ENCODE results near the gene TUBGCP6.

Gene TUBGCP6

GRCh38 chr22:50260801-50261614, 16.2 kb upstream of the TUBGCP6 start:
- no CpG with 5 or more reads among the region's 92 CpGs for WGBS (ENCODE audit: extremely low coverage, insufficient coverage, insufficient read length)
- Histone ChIP-seq H3K18ac (ENCODE audit: low read length) (no peak overlapping the region), H2BK120ac (ENCODE audit: insufficient read depth, low read length, poor library complexity) (no peak overlapping the region), H3K27ac (ENCODE audit: low read depth, low read length) (no peak overlapping the region), H3K27me3 (ENCODE audit: insufficient read depth, low read length) (peaks cover 9% of the 10 kb centered on the region), H3K9ac (ENCODE audit: low read length) (no peak overlapping the region), H3K4ac (ENCODE audit: low read depth, low read length) (no peak overlapping the region), H3K4me1 (ENCODE audit: control insufficient read depth in 1 of 2, insufficient read depth in 2 of 2, low read length in 2 of 2) (peaks cover 17 to 20% of the 10 kb centered on the region in 2 experiments), H2BK12ac (ENCODE audit: low read length) (no peak overlapping the region), H2AK5ac (ENCODE audit: low read length) (no peak overlapping the region), H3K4me2 (ENCODE audit: low read length) (peak overlapping the region; percentile 74), H2BK5ac (ENCODE audit: low read depth, low read length, poor library complexity) (no peak overlapping the region), H3K14ac (ENCODE audit: low read length) (no peak overlapping the region), H2AFZ (ENCODE audit: insufficient read depth, low read length, poor library complexity) (peak overlapping the region; percentile 35), H3K36me3 (ENCODE audit: control insufficient read depth in 1 of 2, insufficient read depth in 2 of 2, low read length in 2 of 2) (no peaks in the 10 kb centered on the region), H4K8ac (ENCODE audit: low read depth, low read length) (no peak overlapping the region), H4K12ac (ENCODE audit: low read depth, low read length) (no peak overlapping the region), H3K79me2 (ENCODE audit: control insufficient read depth, insufficient read depth, low read length, poor library complexity) (no peaks in the 10 kb centered on the region), H3K9me3 (ENCODE audit: insufficient read depth, low read depth, low read length) (no peaks in the 10 kb centered on the region), H4K91ac (ENCODE audit: low read depth, low read length) (no peak overlapping the region), H3K79me1 (ENCODE audit: low read length) (no peaks in the 10 kb centered on the region), H3K23ac (ENCODE audit: low read length) (no peak overlapping the region), H3K4me3 (ENCODE audit: low read depth, low read length) (peak overlapping the region; percentile 61)
- peak in 1 of 2 donors; percentile 49 for DNase-seq

GRCh38 chr22:50260434-50260800, 15.6 kb upstream of the TUBGCP6 start:
- Histone ChIP-seq H4K91ac (ENCODE audit: low read depth, low read length) (no peak overlapping the region), H2BK120ac (ENCODE audit: insufficient read depth, low read length, poor library complexity) (no peak overlapping the region), H3K36me3 (ENCODE audit: control insufficient read depth in 1 of 2, insufficient read depth in 2 of 2, low read length in 2 of 2) (no peaks in the 10 kb centered on the region), H3K4ac (ENCODE audit: low read depth, low read length) (no peak overlapping the region), H2AFZ (ENCODE audit: insufficient read depth, low read length, poor library complexity) (peak overlapping the region; percentile 35), H3K79me1 (ENCODE audit: low read length) (no peaks in the 10 kb centered on the region), H4K8ac (ENCODE audit: low read depth, low read length) (no peak overlapping the region), H3K14ac (ENCODE audit: low read length) (no peak overlapping the region), H3K4me1 (ENCODE audit: control insufficient read depth in 1 of 2, insufficient read depth in 2 of 2, low read length in 2 of 2) (peaks cover 17 to 20% of the 10 kb centered on the region in 2 experiments), H3K9me3 (ENCODE audit: insufficient read depth, low read depth, low read length) (no peaks in the 10 kb centered on the region), H3K9ac (ENCODE audit: low read length) (no peak overlapping the region), H4K12ac (ENCODE audit: low read depth, low read length) (no peak overlapping the region), H3K4me3 (ENCODE audit: low read depth, low read length) (peak overlapping the region; percentile 20), H3K79me2 (ENCODE audit: control insufficient read depth, insufficient read depth, low read length, poor library complexity) (no peaks in the 10 kb centered on the region), H3K27ac (ENCODE audit: low read depth, low read length) (no peak overlapping the region), H3K27me3 (ENCODE audit: insufficient read depth, low read length) (peaks cover 9% of the 10 kb centered on the region), H2AK5ac (ENCODE audit: low read length) (no peak overlapping the region), H3K23ac (ENCODE audit: low read length) (no peak overlapping the region), H2BK5ac (ENCODE audit: low read depth, low read length, poor library complexity) (no peak overlapping the region), H3K4me2 (ENCODE audit: low read length) (peak overlapping the region; percentile 74), H2BK12ac (ENCODE audit: low read length) (no peak overlapping the region), H3K18ac (ENCODE audit: low read length) (no peak overlapping the region)
- WGBS (ENCODE audit: extremely low coverage, insufficient coverage, insufficient read length): no CpG with 5 or more reads among the region's 11 CpGs
- DNase-seq: no peak

- Histone ChIP-seq H2BK5ac (ENCODE audit: low read depth, low read length, poor library complexity) (no peak overlapping the region), H4K91ac (ENCODE audit: low read depth, low read length) (no peak overlapping the region), H2AFZ (ENCODE audit: insufficient read depth, low read length, poor library complexity) (no peak overlapping the region), H3K36me3 (ENCODE audit: control insufficient read depth in 1 of 2, insufficient read depth in 2 of 2, low read length in 2 of 2) (no peaks in the 10 kb centered on the region), H4K8ac (ENCODE audit: low read depth, low read length) (no peak overlapping the region), H3K4me2 (ENCODE audit: low read length) (no peak overlapping the region), H3K79me2 (ENCODE audit: control insufficient read depth, insufficient read depth, low read length, poor library complexity) (no peaks in the 10 kb centered on the region), H3K79me1 (ENCODE audit: low read length) (no peaks in the 10 kb centered on the region), H3K27me3 (ENCODE audit: insufficient read depth, low read length) (peaks cover 9% of the 10 kb centered on the region), H3K4me3 (ENCODE audit: low read depth, low read length) (no peak overlapping the region), H3K27ac (ENCODE audit: low read depth, low read length) (no peak overlapping the region), H3K18ac (ENCODE audit: low read length) (no peak overlapping the region), H2BK120ac (ENCODE audit: insufficient read depth, low read length, poor library complexity) (no peak overlapping the region), H3K14ac (ENCODE audit: low read length) (no peak overlapping the region), H3K4me1 (ENCODE audit: control insufficient read depth in 1 of 2, insufficient read depth in 2 of 2, low read length in 2 of 2) (peaks cover 17 to 20% of the 10 kb centered on the region in 2 experiments), H2BK12ac (ENCODE audit: low read length) (no peak overlapping the region), H3K4ac (ENCODE audit: low read depth, low read length) (no peak overlapping the region), H3K23ac (ENCODE audit: low read length) (no peak overlapping the region), H3K9me3 (ENCODE audit: insufficient read depth, low read depth, low read length) (no peaks in the 10 kb centered on the region), H3K9ac (ENCODE audit: low read length) (no peak overlapping the region), H2AK5ac (ENCODE audit: low read length) (no peak overlapping the region), H4K12ac (ENCODE audit: low read depth, low read length) (no peak overlapping the region)
- DNase-seq: no peak
- WGBS (ENCODE audit: extremely low coverage, insufficient coverage, insufficient read length): no CpG with 5 or more reads among the region's 15 CpGs
These were observed 14.5 kb upstream of the TUBGCP6 start for GRCh38 chr22:50259302-50259701.

GRCh38 chr22:50258361-50259292, 13.8 kb upstream of the TUBGCP6 start:
- Histone ChIP-seq H2AK5ac (ENCODE audit: low read length) (no peak overlapping the region), H3K9me3 (ENCODE audit: insufficient read depth, low read depth, low read length) (no peaks in the 10 kb centered on the region), H3K79me1 (ENCODE audit: low read length) (no peaks in the 10 kb centered on the region), H4K91ac (ENCODE audit: low read depth, low read length) (no peak overlapping the region), H3K4me1 (ENCODE audit: control insufficient read depth in 1 of 2, insufficient read depth in 2 of 2, low read length in 2 of 2) (peaks cover 17 to 20% of the 10 kb centered on the region in 2 experiments), H2BK12ac (ENCODE audit: low read length) (no peak overlapping the region), H4K12ac (ENCODE audit: low read depth, low read length) (no peak overlapping the region), H3K23ac (ENCODE audit: low read length) (no peak overlapping the region), H2BK5ac (ENCODE audit: low read depth, low read length, poor library complexity) (no peak overlapping the region), H3K4me2 (ENCODE audit: low read length) (no peak overlapping the region), H4K8ac (ENCODE audit: low read depth, low read length) (no peak overlapping the region), H3K27me3 (ENCODE audit: insufficient read depth, low read length) (peaks cover 9% of the 10 kb centered on the region), H3K36me3 (ENCODE audit: control insufficient read depth in 1 of 2, insufficient read depth in 2 of 2, low read length in 2 of 2) (no peaks in the 10 kb centered on the region), H3K14ac (ENCODE audit: low read length) (no peak overlapping the region), H3K4me3 (ENCODE audit: low read depth, low read length) (no peak overlapping the region), H2BK120ac (ENCODE audit: insufficient read depth, low read length, poor library complexity) (no peak overlapping the region), H3K79me2 (ENCODE audit: control insufficient read depth, insufficient read depth, low read length, poor library complexity) (no peaks in the 10 kb centered on the region), H3K4ac (ENCODE audit: low read depth, low read length) (no peak overlapping the region), H2AFZ (ENCODE audit: insufficient read depth, low read length, poor library complexity) (no peak overlapping the region), H3K27ac (ENCODE audit: low read depth, low read length) (no peak overlapping the region), H3K9ac (ENCODE audit: low read length) (no peak overlapping the region), H3K18ac (ENCODE audit: low read length) (no peak overlapping the region)
- no CpG with 5 or more reads among the region's 24 CpGs for WGBS (ENCODE audit: extremely low coverage, insufficient coverage, insufficient read length)
- DNase-seq: no peak
